MM.1S (cell line): ENCODE results near the gene HERC2.

Experiments
- DNase-seq: peaks from one replicate; pipeline ENCODE4 v3.0.0-alpha.2; 2015
- H2AFZ ChIP-seq: fragments of 300-600 bp; sonication (generic); 2 replicates; pipeline ENCODE4 v1.6.0; 2016; ENCODE audit warnings: antibody characterized with exemption, low read length
- H3F3A ChIP-seq: fragments of 300-600 bp; sonication (generic); 2 replicates; pipeline ENCODE4 v1.6.1; 2016; ENCODE audit warnings: mild to moderate bottlenecking, antibody characterized with exemption, low read length, moderate library complexity, mixed read lengths; ENCODE audit not compliant: insufficient read depth
- H3K27ac ChIP-seq: fragments of 300-600 bp; sonication (generic); 2 replicates; pipeline ENCODE4 v1.5.1; 2016; ENCODE audit warnings: mild to moderate bottlenecking, low read length
- H3K27me3 ChIP-seq: fragments of 300-600 bp; sonication (generic); replicated peaks from 2 replicates; pipeline ENCODE4 v1.6.0; 2016; ENCODE audit warnings: low read length; ENCODE audit not compliant: insufficient read depth
- H3K36me3 ChIP-seq: fragments of 300-600 bp; sonication (generic); replicated peaks from 2 replicates; pipeline ENCODE4 v1.6.1; 2016; ENCODE audit warnings: mild to moderate bottlenecking, low read length, mixed read lengths; ENCODE audit not compliant: insufficient read depth
- H3K4me1 ChIP-seq: fragments of 300-600 bp; sonication (generic); 2 replicates; pipeline ENCODE4 v1.6.1; 2016; ENCODE audit warnings: low read length, mixed read lengths
- H3K4me2 ChIP-seq: fragments of 300-600 bp; sonication (generic); 2 replicates; pipeline ENCODE4 v1.6.0; 2016; ENCODE audit warnings: low read depth, low read length
- H3K4me3 ChIP-seq: fragments of 300-600 bp; sonication (generic); 2 replicates; pipeline ENCODE4 v1.5.1; 2016; ENCODE audit warnings: low read length, mixed read lengths
- H3K79me2 ChIP-seq: fragments of 300-600 bp; sonication (generic); 2 replicates; pipeline ENCODE4 v1.6.1; 2016; ENCODE audit warnings: mixed run types, low read length, mixed read lengths
- H3K9ac ChIP-seq: fragments of 300-600 bp; sonication (generic); 2 replicates; pipeline ENCODE4 v1.6.1; 2016; ENCODE audit warnings: low read length, mixed read lengths
- H3K9me2 ChIP-seq: fragments of 300-600 bp; sonication (generic); replicated peaks from 2 replicates; pipeline ENCODE4 v1.6.1; 2016; ENCODE audit warnings: mild to moderate bottlenecking, low read length, mixed read lengths; ENCODE audit not compliant: insufficient read depth
- H3K9me3 ChIP-seq: fragments of 300-600 bp; sonication (generic); replicated peaks from 2 replicates; pipeline ENCODE4 v1.6.1; 2016; ENCODE audit warnings: mild to moderate bottlenecking, low read length, mixed read lengths; ENCODE audit not compliant: insufficient read depth
- H4K20me1 ChIP-seq: fragments of 300-600 bp; sonication (generic); 2 replicates; pipeline ENCODE4 v1.6.1; 2016; ENCODE audit warnings: mild to moderate bottlenecking, low read length, moderate library complexity, mixed read lengths; ENCODE audit not compliant: insufficient read depth
- CTCF ChIP-seq: fragments of 300-600 bp; sonication (generic); IDR thresholded peaks from 2 replicates; pipeline ENCODE4 v1.5.1; 2016; ENCODE audit warnings: antibody characterized with exemption, low read length, mixed read lengths
- EZH2 ChIP-seq: fragments of 300-600 bp; sonication (generic); optimal IDR thresholded peaks from 2 replicates; pipeline ENCODE3; 2017; ENCODE audit warnings: low read depth, mild to moderate bottlenecking, antibody characterized with exemption, low read length, mixed read lengths
- EZH2phosphoT487 ChIP-seq: fragments of 300-600 bp; sonication (generic); IDR thresholded peaks from 2 replicates; pipeline ENCODE4 v1.6.1; 2018; ENCODE audit warnings: antibody characterized with exemption, low read length

The HERC2 gene

GRCh38 chr15:28182216-28182615 lies 139.8 kb downstream of the HERC2 start:
- no peak for DNase-seq
- Histone ChIP-seq H3K4me1 (no peaks in the 10 kb centered on the region), H3K4me3 (no peak overlapping the region), H4K20me1 (no peaks in the 10 kb centered on the region), H3K27ac (no peak overlapping the region), H3K79me2 (no peaks in the 10 kb centered on the region), H3K9ac (no peak overlapping the region), H3K27me3 (no peaks in the 10 kb centered on the region), H3K36me3 (peaks cover 5% of the 10 kb centered on the region), H3F3A (no peaks in the 10 kb centered on the region), H2AFZ (no peak overlapping the region), H3K9me3 (no peaks in the 10 kb centered on the region), H3K4me2 (no peak overlapping the region), H3K9me2 (no peaks in the 10 kb centered on the region)
- TF ChIP-seq EZH2, result no peak
- TF ChIP-seq EZH2phosphoT487, result no peak
- no peak for TF ChIP-seq CTCF

- no peak overlapping the region for H2AFZ ChIP-seq
Observed at GRCh38 chr15:28181366-28181765, 140.6 kb downstream of the HERC2 start.

GRCh38 chr15:28179270-28179669 lies 142.7 kb downstream of the HERC2 start:
- H3K9ac ChIP-seq, result no peak overlapping the region
- no peaks in the 10 kb centered on the region for H3K4me1 ChIP-seq
- H3K4me2 ChIP-seq, result no peak overlapping the region
- H3K36me3 ChIP-seq, result no peaks in the 10 kb centered on the region
- no peak overlapping the region for H3K4me3 ChIP-seq
- TF ChIP-seq EZH2, result no peak
- TF ChIP-seq EZH2phosphoT487, result no peak
- TF ChIP-seq CTCF, result no peak
- no peaks in the 10 kb centered on the region for H3F3A ChIP-seq
- DNase-seq, result no peak
- no peak overlapping the region for H2AFZ ChIP-seq
- no peaks in the 10 kb centered on the region for H3K9me2 ChIP-seq
- H3K27ac ChIP-seq, result no peak overlapping the region
- H3K9me3 ChIP-seq, result no peaks in the 10 kb centered on the region
- no peaks in the 10 kb centered on the region for H3K27me3 ChIP-seq
- H3K79me2 ChIP-seq, result no peaks in the 10 kb centered on the region
- no peaks in the 10 kb centered on the region for H4K20me1 ChIP-seq

More at GRCh38 chr15:28181366-28181765, 140.6 kb downstream of the HERC2 start:
- no peak for TF ChIP-seq EZH2
- no peak for TF ChIP-seq EZH2phosphoT487
- no peak for TF ChIP-seq CTCF
- Histone ChIP-seq H3K27me3 (no peaks in the 10 kb centered on the region), H3K36me3 (peaks cover 3% of the 10 kb centered on the region), H3K27ac (no peak overlapping the region), H3K4me3 (no peak overlapping the region), H3K4me2 (no peak overlapping the region), H3F3A (no peaks in the 10 kb centered on the region), H4K20me1 (no peaks in the 10 kb centered on the region), H3K9ac (no peak overlapping the region), H3K4me1 (no peaks in the 10 kb centered on the region), H3K9me2 (no peaks in the 10 kb centered on the region), H3K9me3 (no peaks in the 10 kb centered on the region), H3K79me2 (no peaks in the 10 kb centered on the region)
- DNase-seq, result no peak
